ENCODE data around the gene GRM8.

GRM8 gene

DNA sequence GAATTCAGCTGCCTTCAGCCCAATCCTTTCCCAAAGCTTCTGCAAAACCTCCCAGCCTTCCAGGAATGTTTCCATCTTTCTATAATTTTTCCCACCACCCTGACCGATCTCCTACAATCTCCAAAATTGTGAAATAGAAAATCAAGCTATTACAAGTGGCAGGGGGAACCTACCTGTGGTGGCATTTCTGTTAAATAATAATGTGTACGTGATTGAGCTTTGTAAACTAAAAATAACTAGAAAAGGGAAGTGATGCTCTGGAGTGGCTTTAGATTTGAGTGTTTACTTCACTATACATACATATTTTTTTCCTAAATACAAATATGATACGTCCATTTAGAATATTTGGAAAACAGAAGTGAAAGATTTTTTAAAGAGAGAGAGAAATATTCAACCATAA lies 593.6 kb downstream of the GRM8 start:
- peak; percentile 37 for DNase-seq (ENCODE audit: low spot score)
- TF ChIP-seq, protein P1, sequence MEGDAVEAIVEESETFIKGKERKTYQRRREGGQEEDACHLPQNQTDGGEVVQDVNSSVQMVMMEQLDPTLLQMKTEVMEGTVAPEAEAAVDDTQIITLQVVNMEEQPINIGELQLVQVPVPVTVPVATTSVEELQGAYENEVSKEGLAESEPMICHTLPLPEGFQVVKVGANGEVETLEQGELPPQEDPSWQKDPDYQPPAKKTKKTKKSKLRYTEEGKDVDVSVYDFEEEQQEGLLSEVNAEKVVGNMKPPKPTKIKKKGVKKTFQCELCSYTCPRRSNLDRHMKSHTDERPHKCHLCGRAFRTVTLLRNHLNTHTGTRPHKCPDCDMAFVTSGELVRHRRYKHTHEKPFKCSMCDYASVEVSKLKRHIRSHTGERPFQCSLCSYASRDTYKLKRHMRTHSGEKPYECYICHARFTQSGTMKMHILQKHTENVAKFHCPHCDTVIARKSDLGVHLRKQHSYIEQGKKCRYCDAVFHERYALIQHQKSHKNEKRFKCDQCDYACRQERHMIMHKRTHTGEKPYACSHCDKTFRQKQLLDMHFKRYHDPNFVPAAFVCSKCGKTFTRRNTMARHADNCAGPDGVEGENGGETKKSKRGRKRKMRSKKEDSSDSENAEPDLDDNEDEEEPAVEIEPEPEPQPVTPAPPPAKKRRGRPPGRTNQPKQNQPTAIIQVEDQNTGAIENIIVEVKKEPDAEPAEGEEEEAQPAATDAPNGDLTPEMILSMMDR (IDR thresholded peaks at IDR 0.05; ENCODE audit: extremely low read depth, insufficient read depth, missing control alignments), result no peak
- in situ Hi-C loops (cut with MboI; ENCODE audit: low pct_unique_long_range_greater_than_20kb, low sequenced_read_pairs, unreplicated experiment), result no loop called here

DNA sequence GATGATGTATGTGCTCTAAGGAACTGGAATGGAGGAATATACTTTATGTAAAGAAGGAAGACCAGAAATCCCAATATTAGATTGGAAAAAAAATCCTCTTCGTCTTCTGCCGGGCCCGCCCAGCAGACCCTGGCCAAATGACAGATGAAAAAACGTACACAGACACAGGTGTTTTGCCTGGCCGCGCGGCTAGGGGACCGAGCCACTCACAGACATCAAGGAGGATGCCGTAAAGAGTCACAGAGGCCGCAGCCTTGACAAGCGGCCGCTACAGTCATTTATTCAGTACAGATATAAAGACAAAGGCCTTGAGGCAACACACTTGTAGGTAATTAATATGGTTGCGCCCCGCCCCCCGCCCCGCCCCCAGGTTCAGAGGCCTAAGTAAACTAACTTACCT lies 594.1 kb downstream of the GRM8 start:
- in situ Hi-C loops (cut with MboI; ENCODE audit: low pct_unique_long_range_greater_than_20kb, low sequenced_read_pairs, unreplicated experiment), result no loop called here
- TF ChIP-seq, protein P1 (IDR thresholded peaks at IDR 0.05; ENCODE audit: extremely low read depth, insufficient read depth, missing control alignments), result no peak
- no peak for DNase-seq (ENCODE audit: low spot score)

DNA sequence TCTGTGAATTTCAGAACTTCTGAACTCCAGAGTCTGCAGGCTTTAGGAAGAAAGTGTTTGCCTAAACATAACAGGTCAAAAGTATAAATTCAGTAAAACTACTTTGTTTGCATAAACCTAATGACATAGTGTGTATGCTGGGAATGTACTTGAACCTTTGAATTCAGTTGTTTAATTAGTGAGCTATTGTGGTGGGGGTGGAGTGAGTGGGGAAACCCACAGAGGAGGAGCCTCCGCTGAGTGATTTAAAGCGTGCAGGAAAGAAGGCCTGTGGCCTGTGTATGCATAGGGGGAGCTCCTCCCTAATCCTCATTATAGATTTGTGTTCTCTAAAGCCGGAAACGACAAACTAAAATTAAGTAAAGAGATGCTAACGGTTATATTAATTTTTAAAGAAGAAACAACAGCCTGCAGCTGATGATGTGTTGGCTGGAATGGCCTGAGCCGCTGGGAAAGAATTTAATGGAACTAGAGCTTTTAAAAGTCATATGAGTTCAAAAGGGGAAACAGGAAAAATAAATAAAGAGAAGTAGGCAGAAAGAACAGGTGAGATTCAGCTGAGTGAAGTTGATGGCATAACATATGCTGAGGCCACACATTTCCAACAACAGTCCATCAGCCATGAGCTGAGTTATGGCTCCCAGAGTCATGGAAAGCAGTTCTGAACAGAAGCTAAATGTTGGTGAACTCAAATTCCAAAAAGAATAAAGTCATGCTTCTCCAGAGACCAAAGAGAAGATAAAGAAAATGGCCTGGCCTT lies 595.0 kb downstream of the GRM8 start:
- in situ Hi-C loops (cut with MboI; ENCODE audit: low pct_unique_long_range_greater_than_20kb, low sequenced_read_pairs, unreplicated experiment), result no loop called here
- peak; percentile 50 for DNase-seq (ENCODE audit: low spot score)
- TF ChIP-seq, protein P1 (IDR thresholded peaks at IDR 0.05; ENCODE audit: extremely low read depth, insufficient read depth, missing control alignments), result no peak

DNA sequence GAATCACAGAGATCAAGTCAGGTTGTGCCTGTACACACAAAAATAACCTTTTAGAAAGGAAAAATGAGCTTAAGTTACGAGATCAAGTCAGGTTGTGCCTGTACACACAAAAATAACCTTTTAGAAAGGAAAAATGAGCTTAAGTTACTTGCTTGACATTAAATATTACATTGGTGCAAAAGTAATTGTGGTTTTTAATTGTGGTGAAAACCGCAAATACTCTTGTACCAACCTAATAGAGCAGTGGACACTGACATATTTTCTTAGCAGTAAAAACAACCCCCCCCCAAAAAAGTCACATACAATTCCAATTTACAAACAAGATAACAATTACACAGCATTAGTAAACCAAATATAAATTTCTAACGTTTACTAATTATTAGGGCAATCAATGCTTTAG lies 595.6 kb downstream of the GRM8 start:
- in situ Hi-C loops (cut with MboI; ENCODE audit: low pct_unique_long_range_greater_than_20kb, low sequenced_read_pairs, unreplicated experiment), result no loop called here
- TF ChIP-seq, protein P1 (IDR thresholded peaks at IDR 0.05; ENCODE audit: extremely low read depth, insufficient read depth, missing control alignments), result no peak

DNA sequence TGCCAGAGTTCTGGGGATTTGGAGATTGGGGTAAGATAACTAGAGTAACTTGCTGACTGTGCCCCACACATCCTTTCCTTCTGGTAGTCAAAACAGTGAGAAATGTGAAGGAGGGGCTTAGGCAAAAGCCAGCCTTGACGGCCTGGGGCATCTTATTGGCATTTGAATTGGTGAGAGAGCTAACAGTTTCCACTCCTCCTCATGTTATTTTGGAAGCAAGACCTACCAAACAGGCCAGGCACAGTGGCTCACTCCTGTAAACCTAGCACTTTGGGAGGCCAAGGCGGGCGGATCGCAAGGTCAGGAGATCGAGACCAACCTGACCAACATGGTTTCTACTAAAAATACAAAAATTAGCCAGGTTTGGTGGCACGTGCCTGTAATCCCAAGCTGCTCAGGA lies 596.6 kb downstream of the GRM8 start:
- DNase-seq (ENCODE audit: low spot score), result no peak
- in situ Hi-C loops (cut with MboI; ENCODE audit: low pct_unique_long_range_greater_than_20kb, low sequenced_read_pairs, unreplicated experiment), result no loop called here
- TF ChIP-seq, protein P1 (IDR thresholded peaks at IDR 0.05; ENCODE audit: extremely low read depth, insufficient read depth, missing control alignments), result no peak

More for the DNA sequence above, 595.6 kb downstream of the GRM8 start:
- DNase-seq (ENCODE audit: low spot score), result no peak

DNA sequence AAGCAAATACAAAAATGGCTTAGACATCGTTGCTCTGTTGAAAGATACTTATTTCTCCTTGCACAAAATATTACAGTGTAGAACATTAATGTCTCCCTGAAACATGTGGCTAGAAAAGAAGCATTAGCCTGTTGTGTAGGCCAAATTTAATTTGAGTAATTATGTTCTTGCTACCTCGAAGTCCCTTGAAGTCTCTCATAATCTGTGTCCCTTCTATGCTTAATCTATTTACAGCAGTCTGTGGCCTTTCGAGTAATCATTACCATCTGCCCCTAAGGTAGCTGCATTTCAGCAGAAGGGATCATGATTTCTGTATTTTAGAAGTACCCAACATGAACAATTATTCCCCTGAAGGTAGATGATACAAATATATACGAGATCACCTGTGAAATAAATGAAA lies 615.2 kb downstream of the GRM8 start:
- no peak for DNase-seq (ENCODE audit: low spot score)
- in situ Hi-C loops (cut with MboI; ENCODE audit: low pct_unique_long_range_greater_than_20kb, low sequenced_read_pairs, unreplicated experiment), result no loop called here
- TF ChIP-seq, protein P1 (IDR thresholded peaks at IDR 0.05; ENCODE audit: extremely low read depth, insufficient read depth, missing control alignments), result no peak
